GM12873 (cell line): ENCODE results near the gene SERTAD2.

ENCODE experiments used
- CTCF ChIP-seq: IDR thresholded peaks from 2 replicates; pipeline ENCODE4 v1.5.1; 2012; ENCODE audit warnings: low read depth, mild to moderate bottlenecking, moderate library complexity, low read length, control low read depth; ENCODE audit not compliant: insufficient read depth; ENCODE audit errors: missing control alignments

The SERTAD2 gene

GRCh38 chr2:64653109-64654062, at the start of gene SERTAD2:
TSS of gene SERTAD2 (minus strand) at chr2:64653913. CDS start at chr2:64636871, 17,042 bp downstream.
- TF ChIP-seq CTCF, result no peak

- TF ChIP-seq CTCF, result no peak
Observed at GRCh38 chr2:64700133-64700809, 46.6 kb upstream of the SERTAD2 start.

GRCh38 chr2:64699712-64700111, 46.0 kb upstream of the SERTAD2 start:
- peak; percentile 42 for TF ChIP-seq CTCF

- TF ChIP-seq CTCF, result no peak
Observed at GRCh38 chr2:64698668-64699444, 45.1 kb upstream of the SERTAD2 start.

GRCh38 chr2:64698177-64698643, 44.5 kb upstream of the SERTAD2 start:
- no peak for TF ChIP-seq CTCF

GRCh38 chr2:64697297-64698176, 43.8 kb upstream of the SERTAD2 start:
- no peak for TF ChIP-seq CTCF
